GM12891 (cell line): ENCODE data around the gene VCAN.

Experiments
- POLR2A ChIP-seq: IDR thresholded peaks from 2 replicates; pipeline ENCODE4 v1.6.1; 2011; ENCODE audit warnings: low read depth, low read length, control low read depth
- POLR2AphosphoS5 ChIP-seq: IDR thresholded peaks from 2 replicates; pipeline ENCODE4 v1.6.1; 2011; ENCODE audit warnings: low read depth, low read length, control low read depth
- POU2F2 ChIP-seq: IDR thresholded peaks from 2 replicates; pipeline ENCODE4 v1.6.1; 2011; ENCODE audit warnings: low read depth, mild to moderate bottlenecking, control low read depth, low read length, moderate library complexity
- TAF1 ChIP-seq: IDR thresholded peaks from 2 replicates; pipeline ENCODE4 v1.6.1; 2011; ENCODE audit warnings: low read depth, low read length, control low read depth

- TF ChIP-seq TAF1 (no peak), POLR2A (no peak), POU2F2 (no peak), POLR2AphosphoS5 (no peak)
These were observed 41.2 kb upstream of the VCAN start for GRCh38 chr5:83430130-83431010.
